Ovary (tissue), 3 donors: ENCODE results near the gene AFAP1L2.

Experiments used
- EP300 ChIP-seq: sonication (generic); formaldehyde crosslinking; IDR thresholded peaks from one replicate; pipeline ENCODE4 v1.6.1; 2017; ENCODE audit warnings: antibody characterized with exemption
- POLR2A ChIP-seq: fragments of 450-650 bp; IDR thresholded peaks from one replicate; pipeline ENCODE4 v1.6.1; 2017; ENCODE audit warnings: antibody characterized with exemption, mild to moderate bottlenecking, moderate library complexity
- TF ChIP-seq, protein P1 (sequence below), 3 donors: fragments of 450-650 bp in 2 of 3; fragments of 200-600 bp in 1 of 3; IDR thresholded peaks; one replicate each; pipeline versions ENCODE4 v1.5.1 to v1.8.0; 2016 to 2022; ENCODE audit warnings: antibody characterized with exemption in 3 of 3, mild to moderate bottlenecking in 1 of 3
- donor health status: DM: no; HTN: no; CAD: no.

DNA sequence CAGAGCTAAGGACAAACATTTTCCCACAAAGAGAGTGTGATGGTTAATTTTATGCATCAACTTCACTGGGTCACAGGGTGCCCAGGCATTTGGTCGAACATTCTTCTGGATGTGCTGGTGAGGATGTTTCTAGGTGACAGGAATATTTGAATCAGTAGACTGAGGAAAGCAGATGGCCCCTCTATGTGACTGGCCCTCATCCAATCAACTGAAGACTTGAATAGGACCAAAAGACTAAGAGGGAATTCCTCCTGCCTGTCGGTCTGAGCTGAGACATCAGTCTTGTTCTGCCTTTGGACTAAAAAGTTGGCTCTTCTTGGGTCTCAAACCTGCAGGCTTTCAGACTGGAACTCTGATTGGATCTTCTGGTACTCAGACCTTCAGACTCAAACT, 44.4 kb downstream of the AFAP1L2 start:
- TF ChIP-seq POLR2A (no peak), EP300 (no peak)
- TF ChIP-seq, protein P1, sequence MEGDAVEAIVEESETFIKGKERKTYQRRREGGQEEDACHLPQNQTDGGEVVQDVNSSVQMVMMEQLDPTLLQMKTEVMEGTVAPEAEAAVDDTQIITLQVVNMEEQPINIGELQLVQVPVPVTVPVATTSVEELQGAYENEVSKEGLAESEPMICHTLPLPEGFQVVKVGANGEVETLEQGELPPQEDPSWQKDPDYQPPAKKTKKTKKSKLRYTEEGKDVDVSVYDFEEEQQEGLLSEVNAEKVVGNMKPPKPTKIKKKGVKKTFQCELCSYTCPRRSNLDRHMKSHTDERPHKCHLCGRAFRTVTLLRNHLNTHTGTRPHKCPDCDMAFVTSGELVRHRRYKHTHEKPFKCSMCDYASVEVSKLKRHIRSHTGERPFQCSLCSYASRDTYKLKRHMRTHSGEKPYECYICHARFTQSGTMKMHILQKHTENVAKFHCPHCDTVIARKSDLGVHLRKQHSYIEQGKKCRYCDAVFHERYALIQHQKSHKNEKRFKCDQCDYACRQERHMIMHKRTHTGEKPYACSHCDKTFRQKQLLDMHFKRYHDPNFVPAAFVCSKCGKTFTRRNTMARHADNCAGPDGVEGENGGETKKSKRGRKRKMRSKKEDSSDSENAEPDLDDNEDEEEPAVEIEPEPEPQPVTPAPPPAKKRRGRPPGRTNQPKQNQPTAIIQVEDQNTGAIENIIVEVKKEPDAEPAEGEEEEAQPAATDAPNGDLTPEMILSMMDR (IDR thresholded peaks at IDR 0.05) = no peak
